HG03442 (cell line): ENCODE data around the gene AGAP3.
A peak's percentile ranks its signal among the peaks of the same experiment; 100 is the strongest.
"Not testable (repeated sequence)": the region's sequence is repeated elsewhere in the genome, so short reads cannot be mapped to it uniquely, and the experiment has no call there.

Experiments used
- ATAC-seq: cut with Tn5 transposase; IDR thresholded peaks from one replicate; pipeline ENCODE4 v1.9.1; 2021; ENCODE audit warnings: mild to moderate bottlenecking, moderate library complexity; ENCODE audit not compliant: unreplicated experiment

The AGAP3 gene

DNA sequence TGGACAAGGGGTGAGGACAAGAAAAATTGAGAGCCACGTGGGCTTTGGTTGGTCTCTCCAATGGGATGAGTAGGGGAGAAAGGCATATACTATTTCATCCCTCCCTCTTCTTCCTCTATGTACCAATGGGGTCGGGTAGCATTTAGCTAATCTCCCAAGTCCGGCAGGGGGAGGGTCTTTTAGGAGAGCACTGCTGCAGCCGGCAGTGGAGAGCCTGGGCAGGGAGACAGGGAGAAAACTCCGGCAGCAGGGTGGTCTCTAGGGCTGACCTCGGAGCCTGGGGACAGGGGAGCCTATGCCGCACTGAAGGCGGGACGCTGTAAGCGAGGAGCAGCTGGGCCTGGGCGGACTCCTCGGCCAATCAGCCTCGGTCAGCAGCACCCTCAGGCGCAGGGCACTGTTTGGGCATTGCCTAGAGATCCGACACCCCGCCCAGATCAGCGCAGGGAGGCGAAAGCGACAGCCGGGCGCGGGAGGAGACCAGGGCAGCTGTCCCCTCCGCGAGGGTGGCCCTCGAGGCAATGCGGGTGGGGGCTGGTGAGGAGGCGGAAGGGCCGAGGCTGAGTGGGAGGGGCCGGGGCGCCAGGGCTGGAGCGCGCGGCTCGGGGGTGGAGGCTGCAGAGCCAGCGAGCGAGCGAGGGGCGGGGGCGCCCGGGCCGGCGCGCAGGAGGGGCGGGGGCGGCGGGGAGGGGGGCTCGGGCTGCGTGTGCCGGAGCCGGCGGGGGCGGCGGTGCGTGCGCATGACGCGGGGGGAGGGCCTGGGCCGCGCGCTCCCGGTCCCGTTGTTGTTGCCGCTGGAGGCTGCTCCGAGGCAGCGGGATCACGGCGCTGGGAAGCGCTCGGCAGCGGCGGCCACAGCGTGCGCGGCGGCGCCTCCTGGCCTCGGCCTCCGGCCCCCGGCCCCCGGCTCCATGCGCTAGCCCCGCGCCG lies at the start of gene AGAP3:
TSS of gene AGAP3 (plus strand) at position 785 of the 930 bp plus-strand sequence. CDS start 267 bp downstream, outside the sequence.
- peak; percentile 37 for ATAC-seq

DNA sequence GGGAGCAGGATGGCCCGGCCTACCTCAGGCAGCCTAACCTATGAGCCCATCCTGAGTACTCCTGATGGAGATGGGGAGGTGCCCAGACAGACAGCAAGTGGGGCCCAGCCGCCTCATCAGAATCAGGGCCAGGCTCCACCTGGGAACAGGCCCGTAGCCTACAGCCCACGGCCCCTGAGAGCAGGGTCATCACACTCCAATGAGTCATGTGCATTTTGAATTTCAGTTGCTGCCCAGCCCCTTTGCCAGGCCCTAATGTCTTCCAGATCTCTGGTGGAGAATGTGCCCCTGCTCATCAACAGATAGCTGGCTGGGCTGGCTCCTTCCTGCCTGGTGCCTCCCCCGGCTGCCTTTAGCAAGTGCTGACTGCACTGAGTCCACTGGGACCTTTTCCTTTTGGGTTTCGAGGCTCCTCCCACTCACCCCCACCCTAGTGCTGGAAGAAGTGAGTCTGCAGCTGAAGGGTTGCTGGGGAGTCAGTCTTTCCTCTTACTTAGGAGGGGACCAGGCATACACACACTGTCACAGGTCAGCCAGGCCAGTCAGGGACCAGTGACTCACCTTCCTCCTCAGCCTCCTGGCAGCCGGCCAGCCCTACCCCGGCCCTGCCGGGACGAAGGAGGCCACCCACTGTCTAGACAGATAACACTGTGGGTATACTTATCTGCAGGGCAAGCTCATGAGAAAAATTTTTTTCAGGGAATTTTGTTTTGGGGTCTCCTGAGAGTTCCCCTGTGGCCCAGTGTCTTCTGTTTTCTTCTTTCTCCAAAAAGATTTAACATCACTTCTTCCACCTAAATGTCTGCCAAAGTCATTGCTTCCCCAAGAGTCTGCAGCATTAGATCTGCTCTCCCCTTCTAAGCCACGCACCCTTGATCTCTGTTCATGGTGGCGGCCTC lies 47.1 kb upstream of the AGAP3 start:
- peak; percentile 56 for ATAC-seq

DNA sequence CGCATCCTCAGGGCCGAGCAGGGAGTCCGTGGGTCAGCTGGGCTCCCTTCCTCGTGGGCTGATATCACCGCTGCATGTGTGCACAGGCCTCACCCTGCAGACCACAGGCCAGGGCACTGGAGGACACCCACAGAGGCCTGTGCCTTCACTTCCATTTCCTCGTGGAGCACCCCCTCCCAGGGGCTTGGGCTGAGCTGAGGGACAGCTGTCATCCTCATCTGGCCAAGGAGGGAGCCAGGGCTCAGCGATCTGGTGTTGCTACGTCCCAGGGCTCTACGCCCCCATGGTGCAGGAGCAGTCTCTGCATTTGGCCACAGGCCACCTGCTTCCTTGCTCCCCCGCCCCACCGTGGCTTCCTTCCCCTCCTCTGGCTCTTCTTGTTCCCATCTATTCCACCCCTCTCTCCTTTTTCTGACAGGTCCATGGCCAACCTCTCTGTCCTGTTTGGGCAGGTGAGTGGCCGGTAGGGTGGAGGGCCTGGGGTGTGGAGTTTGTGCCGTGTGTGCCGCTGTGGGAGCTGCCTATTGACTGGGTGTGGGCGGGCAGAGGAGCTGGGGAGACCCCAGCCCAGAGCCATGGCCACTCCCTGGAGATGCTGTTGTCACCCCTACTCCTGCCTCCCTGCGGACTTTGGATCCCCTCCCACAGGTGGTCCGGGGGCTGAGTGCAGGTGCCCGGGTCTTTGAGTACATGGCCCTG lies 46.3 kb upstream of the AGAP3 start:
- no peak for ATAC-seq

DNA sequence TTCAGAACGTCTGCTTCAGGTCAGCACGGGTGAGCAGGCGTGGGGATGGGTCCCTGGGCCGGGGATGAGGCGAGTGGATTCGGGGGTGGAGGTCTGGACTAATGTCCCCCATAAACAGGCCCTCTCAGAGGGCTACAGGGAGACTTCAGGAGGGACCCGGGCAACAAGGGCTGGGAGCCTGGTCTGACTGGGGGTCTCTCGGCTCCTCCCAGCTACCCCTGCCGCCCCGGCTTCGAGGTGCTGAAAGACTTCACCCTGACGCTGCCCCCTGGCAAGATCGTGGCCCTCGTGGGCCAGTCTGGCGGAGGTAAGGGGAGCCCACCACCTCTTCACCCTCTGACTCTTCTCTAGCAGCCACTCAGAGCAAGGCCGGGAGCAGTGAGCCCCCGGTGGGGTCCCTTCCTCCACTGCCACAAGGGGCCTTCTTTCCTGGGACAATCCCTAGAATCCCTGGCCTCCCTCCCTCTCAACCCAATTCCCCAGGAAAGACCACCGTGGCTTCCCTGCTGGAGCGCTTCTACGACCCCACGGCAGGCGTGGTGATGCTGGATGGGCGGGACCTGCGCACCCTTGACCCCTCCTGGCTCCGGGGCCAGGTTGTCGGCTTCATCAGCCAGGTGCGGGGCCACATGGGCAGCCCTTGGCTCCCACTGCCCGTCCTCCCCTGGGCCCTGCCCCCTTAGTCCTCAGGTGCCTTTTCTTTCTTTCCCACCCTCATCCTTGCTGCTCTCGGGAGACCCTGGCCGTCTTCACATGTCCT lies 45.5 kb upstream of the AGAP3 start:
- no peak for ATAC-seq

DNA sequence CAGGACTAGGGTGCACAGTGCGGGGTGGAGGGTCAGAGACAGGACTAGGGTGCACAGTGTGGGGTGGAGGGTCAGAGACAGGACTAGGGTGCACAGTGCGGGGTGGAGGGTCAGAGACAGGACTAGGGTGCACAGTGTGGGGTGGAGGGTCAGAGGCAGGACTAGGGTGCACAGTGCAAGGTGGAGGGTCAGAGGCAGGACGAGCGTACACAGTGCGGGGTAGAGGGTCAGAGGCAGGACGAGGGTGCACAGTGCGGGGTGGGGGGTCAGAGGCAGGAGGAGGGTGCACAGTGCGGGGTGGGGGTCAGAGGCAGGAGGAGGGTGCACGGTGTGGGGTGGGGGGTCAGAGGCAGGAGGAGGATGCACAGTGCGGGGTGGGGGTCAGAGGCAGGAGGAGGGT lies 42.8 kb upstream of the AGAP3 start:
- ATAC-seq = not testable (repeated sequence)

DNA sequence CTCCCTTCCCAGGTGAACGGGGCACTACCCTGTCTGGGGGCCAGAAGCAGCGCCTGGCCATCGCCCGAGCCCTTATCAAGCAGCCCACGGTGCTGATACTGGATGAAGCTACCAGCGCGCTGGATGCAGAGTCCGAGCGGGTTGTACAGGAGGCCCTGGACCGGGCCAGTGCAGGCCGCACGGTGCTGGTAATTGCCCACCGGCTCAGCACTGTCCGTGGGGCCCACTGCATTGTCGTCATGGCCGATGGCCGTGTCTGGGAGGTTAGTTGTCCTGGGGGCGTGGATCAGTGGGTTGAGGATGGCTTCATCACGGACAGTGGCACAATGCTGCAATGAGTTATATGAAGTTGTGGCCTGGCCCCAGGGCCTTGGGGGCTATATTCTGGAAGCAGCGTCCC lies 42.3 kb upstream of the AGAP3 start:
- ATAC-seq = no peak

DNA sequence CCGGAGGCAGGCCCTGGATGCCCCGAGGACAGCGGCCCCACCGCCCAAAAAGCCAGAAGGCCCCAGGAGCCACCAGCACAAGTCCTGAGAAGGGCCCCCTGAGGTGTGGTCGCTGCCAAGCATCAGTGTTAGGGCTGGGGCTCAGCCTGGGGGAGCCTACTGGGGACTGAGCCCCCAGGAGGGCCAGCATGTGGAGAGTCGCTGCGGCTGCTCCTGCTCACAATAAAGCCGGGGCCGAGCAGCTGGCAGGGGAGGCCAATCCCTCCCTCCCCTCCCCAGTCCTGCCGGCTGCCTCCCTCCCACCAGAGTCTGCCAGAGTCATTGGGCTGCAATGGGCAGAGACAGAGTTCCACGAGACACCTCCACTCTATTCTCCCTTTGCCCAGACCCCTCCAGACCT lies 41.0 kb upstream of the AGAP3 start:
- no peak for ATAC-seq

DNA sequence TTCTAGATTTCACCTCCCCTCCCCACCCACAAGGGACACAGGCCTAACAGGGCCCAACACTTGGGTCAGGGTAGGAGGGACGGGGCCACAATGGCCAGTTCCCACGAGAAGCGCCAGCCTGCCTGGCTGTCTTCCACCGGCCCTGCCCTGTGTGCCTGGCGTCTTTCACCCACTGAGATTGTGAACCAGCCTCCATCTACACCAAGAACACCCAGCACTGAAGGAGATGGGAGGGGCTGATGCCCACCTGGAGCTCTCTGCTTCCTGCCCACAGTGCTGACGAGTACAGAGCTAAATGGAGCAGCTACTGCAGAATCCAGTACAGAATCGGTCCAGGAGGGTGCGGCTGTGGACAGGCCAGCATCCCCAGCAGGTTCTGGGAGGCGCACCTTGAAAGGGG lies 40.3 kb upstream of the AGAP3 start:
- ATAC-seq = no peak

DNA sequence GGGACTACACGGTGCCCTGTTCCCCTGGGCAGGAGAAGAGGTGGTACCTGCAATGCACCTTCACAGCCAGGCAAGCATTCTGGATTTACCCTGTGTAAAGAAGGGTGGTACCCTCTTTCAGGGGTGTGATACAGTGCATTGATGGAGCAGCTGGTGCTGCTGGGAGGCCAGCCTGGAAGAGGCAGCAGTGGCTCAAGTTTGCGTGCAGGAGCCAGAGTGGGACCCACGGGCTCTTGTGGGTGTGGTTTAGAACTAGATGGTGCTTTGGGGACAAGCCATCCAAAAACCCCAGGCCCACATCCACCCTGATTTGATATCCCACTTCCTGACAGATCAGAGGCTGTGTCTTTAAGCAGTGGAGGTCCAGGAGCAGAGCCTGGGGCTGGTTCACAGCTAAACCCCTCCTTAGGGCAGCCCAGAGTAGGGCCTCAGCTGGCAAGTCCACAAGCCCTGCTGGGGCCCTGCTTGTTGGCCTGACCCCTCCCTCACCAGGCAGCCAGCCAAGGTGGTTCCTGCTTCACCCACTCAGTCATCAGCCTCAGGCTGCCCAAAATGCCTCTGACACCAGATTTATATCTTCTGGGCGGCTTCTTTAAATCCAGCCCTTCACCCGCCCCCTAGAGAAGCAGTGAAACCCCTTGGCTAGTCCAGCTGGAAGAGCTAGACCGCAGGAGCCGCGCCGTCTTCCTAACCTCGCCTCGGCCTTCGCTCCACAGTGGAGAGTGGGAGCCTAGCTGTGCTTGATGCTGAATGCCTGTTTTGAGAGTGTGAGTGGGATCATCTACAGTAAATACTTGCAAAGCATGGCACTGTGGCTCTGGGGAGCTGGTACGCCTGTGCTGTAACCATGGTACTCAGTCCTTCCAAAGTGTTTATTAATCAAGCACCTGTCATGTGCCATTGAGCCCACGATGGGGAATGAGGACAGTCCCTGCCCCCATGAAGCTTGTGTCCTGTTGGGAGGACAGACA lies 39.4 kb upstream of the AGAP3 start:
- ATAC-seq = no peak

DNA sequence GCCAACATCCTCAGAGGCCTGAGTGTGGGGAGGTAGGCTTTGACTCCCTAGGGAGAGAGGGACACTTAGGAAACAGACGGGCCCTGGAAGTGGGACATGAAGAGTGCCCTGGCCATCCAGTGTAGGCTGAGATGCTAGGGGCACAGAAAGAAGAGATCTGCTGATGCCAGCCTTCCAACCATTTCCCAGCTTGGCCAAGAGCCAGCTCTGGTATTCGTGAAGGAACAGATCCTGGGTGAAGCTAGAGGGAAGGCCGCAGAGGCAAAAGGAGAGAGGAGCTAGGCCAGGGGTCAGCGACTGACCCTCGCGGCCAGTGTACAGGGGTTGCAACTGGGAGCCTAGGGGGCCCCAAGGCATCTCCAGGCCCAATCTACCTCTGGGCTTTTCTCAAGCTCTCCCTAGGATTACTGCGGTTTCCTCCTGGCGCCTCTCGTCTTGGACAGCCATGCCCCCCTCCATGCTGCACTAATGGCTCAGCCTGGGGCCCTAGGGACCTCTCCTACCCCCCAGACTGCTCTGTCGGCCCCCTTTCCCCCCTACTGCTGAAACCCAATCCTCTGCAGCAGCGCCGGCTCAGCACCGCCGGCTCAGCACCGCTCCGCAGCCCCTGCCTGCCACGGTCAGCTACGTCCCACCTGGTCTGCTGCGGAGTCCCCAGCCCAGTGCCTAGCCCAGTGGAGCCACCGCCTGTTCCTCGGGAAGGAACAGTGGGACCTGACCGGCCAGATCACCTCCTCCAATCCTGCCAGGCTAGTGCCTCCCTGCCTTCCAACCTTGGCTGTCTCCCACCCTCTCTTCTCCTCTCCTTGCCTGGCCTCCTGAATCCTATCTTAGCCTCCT lies 38.1 kb upstream of the AGAP3 start, which contains the start of gene ASIC3:
TSS of gene ASIC3 (plus strand) at position 556 of the 840 bp plus-strand sequence. CDS start 355 bp downstream, outside the sequence.
- no peak for ATAC-seq

DNA sequence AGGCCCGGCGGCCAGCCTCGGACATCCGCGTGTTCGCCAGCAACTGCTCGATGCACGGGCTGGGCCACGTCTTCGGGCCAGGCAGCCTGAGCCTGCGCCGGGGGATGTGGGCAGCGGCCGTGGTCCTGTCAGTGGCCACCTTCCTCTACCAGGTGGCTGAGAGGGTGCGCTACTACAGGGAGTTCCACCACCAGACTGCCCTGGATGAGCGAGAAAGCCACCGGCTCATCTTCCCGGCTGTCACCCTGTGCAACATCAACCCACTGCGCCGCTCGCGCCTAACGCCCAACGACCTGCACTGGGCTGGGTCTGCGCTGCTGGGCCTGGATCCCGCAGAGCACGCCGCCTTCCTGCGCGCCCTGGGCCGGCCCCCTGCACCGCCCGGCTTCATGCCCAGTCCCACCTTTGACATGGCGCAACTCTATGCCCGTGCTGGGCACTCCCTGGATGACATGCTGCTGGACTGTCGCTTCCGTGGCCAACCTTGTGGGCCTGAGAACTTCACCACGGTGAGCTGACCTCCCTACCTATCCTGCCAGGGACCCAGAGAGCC lies 37.3 kb upstream of the AGAP3 start:
- ATAC-seq = no peak

DNA sequence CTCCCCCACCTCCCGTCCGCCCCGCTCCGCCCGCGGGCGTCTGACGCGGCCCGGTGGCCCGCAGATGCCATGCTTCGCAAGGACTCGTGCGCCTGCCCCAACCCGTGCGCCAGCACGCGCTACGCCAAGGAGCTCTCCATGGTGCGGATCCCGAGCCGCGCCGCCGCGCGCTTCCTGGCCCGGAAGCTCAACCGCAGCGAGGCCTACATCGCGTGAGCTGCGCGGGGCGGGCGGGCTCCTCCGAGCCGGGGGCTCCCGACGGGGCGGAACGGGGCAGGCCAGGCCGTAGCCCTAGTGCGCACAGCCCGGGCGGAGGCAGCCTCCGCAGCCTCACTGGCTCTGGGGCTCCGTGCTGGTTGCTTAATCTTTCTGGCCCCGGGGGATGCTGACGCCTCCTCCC lies 35.2 kb upstream of the AGAP3 start:
- no peak for ATAC-seq

DNA sequence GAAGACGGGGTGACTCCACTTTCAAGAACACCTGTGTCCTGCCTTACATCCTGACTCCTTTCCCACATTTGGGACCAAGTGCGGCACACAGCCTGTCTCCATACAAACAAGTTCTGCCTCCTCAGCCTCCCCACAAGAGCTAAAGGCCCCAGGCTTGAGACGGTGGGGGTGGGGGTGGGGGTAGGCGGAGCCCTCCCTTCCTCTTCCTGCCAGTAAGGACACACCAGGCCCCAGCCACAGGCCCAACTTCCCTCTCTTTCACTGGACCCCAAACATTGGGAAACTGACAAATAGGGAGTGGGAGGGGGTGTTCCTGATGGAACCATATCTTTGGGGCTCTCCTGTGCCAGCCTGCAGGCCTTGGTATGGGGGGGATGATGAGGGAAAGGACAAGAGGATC lies 33.2 kb upstream of the AGAP3 start:
- no peak for ATAC-seq

DNA sequence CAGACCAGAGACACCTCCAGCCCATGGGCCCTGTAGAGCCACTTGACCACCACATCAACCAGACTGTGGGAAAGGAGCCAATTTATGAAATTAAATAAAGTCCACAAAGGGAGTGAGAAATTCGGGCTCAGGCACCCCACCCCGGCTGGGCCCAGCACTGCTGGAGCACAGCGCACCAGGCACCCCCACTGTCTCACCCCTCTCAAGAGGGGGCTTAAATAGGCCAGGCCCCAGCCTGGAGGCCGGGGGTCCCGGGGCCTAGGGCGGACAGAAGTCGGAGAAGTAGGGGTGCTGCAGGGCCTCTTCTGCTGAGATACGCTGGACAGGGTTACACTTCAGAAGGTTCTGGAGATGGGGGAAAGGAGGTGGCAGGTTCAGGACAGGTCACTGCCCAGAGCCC lies 32.5 kb upstream of the AGAP3 start:
- ATAC-seq = no peak

DNA sequence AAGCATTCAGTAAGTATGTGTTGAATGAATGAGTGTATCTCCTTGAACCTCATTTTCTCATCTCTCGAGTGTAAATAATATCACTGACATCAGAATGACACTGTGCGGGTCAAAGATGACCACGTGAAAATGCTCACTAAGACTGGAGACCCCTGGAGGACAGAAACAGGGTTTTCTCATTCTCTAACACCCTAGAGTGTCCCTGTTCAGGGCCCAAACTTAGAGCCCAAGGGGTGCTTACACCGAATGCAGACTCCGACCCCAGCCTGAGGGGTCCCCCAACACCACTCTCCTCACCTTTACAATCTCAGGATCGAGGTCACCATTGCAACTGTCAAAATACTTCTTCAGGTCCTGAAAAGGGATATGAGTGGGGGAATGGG lies 30.0 kb upstream of the AGAP3 start:
- ATAC-seq = no peak

DNA sequence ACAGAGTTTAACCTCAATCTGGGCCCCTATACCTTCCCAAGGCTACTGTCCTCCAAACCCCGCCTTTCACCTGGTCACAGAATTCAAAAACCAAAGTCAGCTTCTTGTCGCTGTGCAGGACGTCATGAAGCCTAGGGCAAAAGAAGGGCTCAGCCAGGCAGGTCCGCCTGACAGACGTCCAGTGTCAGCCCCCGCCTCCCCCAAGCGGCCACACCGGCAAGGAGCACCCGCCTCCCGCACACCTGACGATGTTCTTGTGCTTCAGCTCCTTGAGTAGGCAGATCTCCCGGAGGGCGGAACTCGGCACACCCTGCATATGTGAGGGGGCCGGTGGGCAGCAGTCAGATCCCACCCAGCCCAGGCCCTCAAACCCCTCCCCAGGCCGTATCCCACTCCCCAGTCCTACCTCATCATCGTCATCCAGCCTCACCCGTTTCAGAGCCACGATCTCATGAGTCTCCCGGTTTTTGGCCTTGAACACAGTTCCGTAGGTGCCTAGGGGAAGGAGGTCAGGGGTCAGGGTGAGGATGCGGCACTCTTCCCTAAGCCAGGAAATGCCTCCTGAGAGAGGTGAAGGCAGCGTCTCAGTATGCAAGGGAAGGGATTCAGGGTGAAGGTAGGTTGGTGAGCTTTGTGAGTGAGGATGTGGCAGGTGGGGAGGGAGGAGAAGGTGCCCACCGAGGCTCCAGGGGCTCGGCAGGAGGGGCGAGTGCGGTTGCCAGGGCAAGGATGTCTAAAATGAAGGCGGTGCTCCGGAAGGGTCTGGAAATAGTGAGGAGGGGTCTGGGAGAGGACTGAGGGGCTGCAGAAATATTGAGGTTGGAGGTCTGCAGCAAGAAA lies 29.4 kb upstream of the AGAP3 start:
- ATAC-seq = no peak

DNA sequence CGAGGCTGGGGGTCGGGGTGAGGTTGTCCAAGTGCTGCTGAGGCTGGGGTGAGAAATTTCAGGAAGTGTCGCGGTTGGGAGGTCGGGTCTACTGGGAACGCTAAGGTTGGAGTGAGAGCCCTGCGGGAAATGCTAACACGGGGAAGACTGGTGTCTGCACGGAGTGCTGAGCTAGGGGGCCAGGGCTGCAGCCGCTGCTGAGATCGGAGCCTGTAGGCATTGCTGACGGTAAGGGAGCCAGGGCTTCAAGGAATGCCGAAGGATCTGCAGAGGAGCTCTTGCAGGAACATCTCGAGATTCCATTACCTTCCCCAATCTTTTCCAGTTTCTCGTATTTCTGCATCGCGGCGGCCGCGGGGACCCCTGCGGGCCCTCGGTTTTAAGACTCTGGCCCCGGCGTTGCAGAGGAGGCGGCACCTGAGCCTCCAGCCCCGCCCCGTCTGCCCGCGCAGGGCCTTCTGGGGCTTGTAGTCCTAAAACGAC lies 28.7 kb upstream of the AGAP3 start, which contains the start of gene CDK5:
TSS of gene CDK5 (minus strand) at position 392 of the 483 bp plus-strand sequence. CDS start at position 343, 49 bp downstream.
- ATAC-seq = peak; percentile 9
